Skeletal muscle cell (primary cell): ENCODE data around the gene DDX17.
A peak's percentile ranks its signal among the peaks of the same experiment; 100 is the strongest.

Experiments used
- DNase-seq: peaks from one replicate; pipeline ENCODE4 v3.0.0-alpha.2; 2010; ENCODE audit warnings: low read depth
- H3K4me3 ChIP-seq: 2 replicates; pipeline ENCODE4 v1.5.1; 2011; ENCODE audit warnings: low read depth, mild to moderate bottlenecking, control low read depth, low read length, moderate library complexity

The DDX17 gene

GRCh38 chr22:38506118-38506962 lies at the start of gene DDX17:
TSS of gene DDX17 (minus strand) at chr22:38506311.
- peak; percentile 79 for DNase-seq
- peak within 1 kb of the TSS; percentile 85 for H3K4me3 ChIP-seq

- DNase-seq, result no peak
- no peak overlapping the region for H3K4me3 ChIP-seq
Measured at GRCh38 chr22:38554281-38554680, 48.2 kb upstream of the DDX17 start.

GRCh38 chr22:38549101-38549894 lies 43.2 kb upstream of the DDX17 start:
- H3K4me3 ChIP-seq, result no peak overlapping the region
- DNase-seq, result no peak

GRCh38 chr22:38540701-38541100 lies 34.6 kb upstream of the DDX17 start:
- no peak overlapping the region for H3K4me3 ChIP-seq
- no peak for DNase-seq

GRCh38 chr22:38531251-38531938 lies 25.3 kb upstream of the DDX17 start:
- no peak for DNase-seq
- no peak overlapping the region for H3K4me3 ChIP-seq

GRCh38 chr22:38524429-38524828 lies 18.3 kb upstream of the DDX17 start:
- H3K4me3 ChIP-seq, result no peak overlapping the region
- no peak for DNase-seq

- H3K4me3 ChIP-seq, result no peak overlapping the region
- no peak for DNase-seq
Measured at GRCh38 chr22:38523479-38523878, 17.4 kb upstream of the DDX17 start.

- no peak overlapping the region for H3K4me3 ChIP-seq
- no peak for DNase-seq
Measured at GRCh38 chr22:38523029-38523428, 16.9 kb upstream of the DDX17 start.

- H3K4me3 ChIP-seq, result no peak overlapping the region
- DNase-seq, result no peak
Measured at GRCh38 chr22:38519453-38520250, 13.5 kb upstream of the DDX17 start.

GRCh38 chr22:38518620-38519019 lies 12.5 kb upstream of the DDX17 start:
- DNase-seq, result no peak
- no peak overlapping the region for H3K4me3 ChIP-seq

GRCh38 chr22:38513063-38513462 lies 7.0 kb upstream of the DDX17 start:
- no peak for DNase-seq
- no peak overlapping the region for H3K4me3 ChIP-seq

- H3K4me3 ChIP-seq, result no peak overlapping the region
- no peak for DNase-seq
Measured at GRCh38 chr22:38510416-38510970, 4.4 kb upstream of the DDX17 start.

- no peak for DNase-seq
- H3K4me3 ChIP-seq, result peak overlapping the region; percentile 85
Measured at GRCh38 chr22:38505541-38506117, 482 bp downstream of the DDX17 start.

GRCh38 chr22:38504731-38505540 lies 1.2 kb downstream of the DDX17 start:
- peak overlapping the region; percentile 85 for H3K4me3 ChIP-seq
- no peak for DNase-seq

- no peak for DNase-seq
- peak overlapping the region; percentile 85 for H3K4me3 ChIP-seq
Measured at GRCh38 chr22:38503021-38503420, 3.1 kb downstream of the DDX17 start.

- DNase-seq, result no peak
- no peak overlapping the region for H3K4me3 ChIP-seq
Measured at GRCh38 chr22:38501797-38502672, 4.1 kb downstream of the DDX17 start.

- H3K4me3 ChIP-seq, result no peak overlapping the region
- DNase-seq, result no peak
Measured at GRCh38 chr22:38497869-38498268, 8.2 kb downstream of the DDX17 start.
